ENCODE measurements around the gene TMEM134.

GRCh38 chr11:67413266-67413849 lies 55.7 kb downstream of the TMEM134 start:
- no peak for TF ChIP-seq POLR2A (IDR thresholded peaks at IDR 0.05; ENCODE audit: low read depth, low read length)
- no peak for TF ChIP-seq EZH2 (IDR thresholded peaks at IDR 0.05; ENCODE audit: borderline replicate concordance, low read depth, low read length, severe bottlenecking)
- no peak for TF ChIP-seq CTCF (IDR thresholded peaks at IDR 0.05; ENCODE audit: extremely low read depth in 1 of 2, insufficient read depth in 1 of 2, low read depth in 1 of 2, low read length in 2 of 2)
- TF ChIP-seq POLR2AphosphoS5 (IDR thresholded peaks at IDR 0.05; ENCODE audit: insufficient read depth, low read depth, low read length): no peak
- no peak for TF ChIP-seq MAX (IDR thresholded peaks at IDR 0.05; ENCODE audit: insufficient read depth, insufficient read length)
- no peak for TF ChIP-seq MYC (IDR thresholded peaks at IDR 0.05; ENCODE audit: low read depth, low read length)
